Omental fat pad (tissue), 4 donors: ENCODE measurements around the gene COMMD8. TPM values are rescaled to one million over a fixed set of nuclear protein-coding genes. Genes with fewer than 3 reads are reported as not detected.

ENCODE experiments used
- ATAC-seq: fragments of 150-250 bp; one replicate; pipeline ENCODE4 v1.9.1; 2016; ENCODE audit warnings: mild to moderate bottlenecking, moderate library complexity; ENCODE audit not compliant: low FRiP score
- DNase-seq: peaks from one replicate; pipeline ENCODE4 v3.0.0-alpha.2; 2019; ENCODE audit warnings: low spot score
- total RNA-seq, 4 donors: library from RNA; depleted of rRNA; stranded (reverse); fragments of >200 nt; gene quantifications; one replicate each; pipeline ENCODE4 v1.1.0, GENCODE V29; 2016
- TF ChIP-seq, protein P1 (sequence below), 3 donors: fragments of 450-650 bp; IDR thresholded peaks; one replicate each; pipeline ENCODE4 v1.5.1; 2016 to 2017; ENCODE audit warnings: antibody characterized with exemption in 3 of 3, mild to moderate bottlenecking in 3 of 3, moderate library complexity in 2 of 3

The COMMD8 gene
- total RNA-seq, 4 donors from 2014 or later: 8.8 to 17.8 (median 13.6) TPM

DNA sequence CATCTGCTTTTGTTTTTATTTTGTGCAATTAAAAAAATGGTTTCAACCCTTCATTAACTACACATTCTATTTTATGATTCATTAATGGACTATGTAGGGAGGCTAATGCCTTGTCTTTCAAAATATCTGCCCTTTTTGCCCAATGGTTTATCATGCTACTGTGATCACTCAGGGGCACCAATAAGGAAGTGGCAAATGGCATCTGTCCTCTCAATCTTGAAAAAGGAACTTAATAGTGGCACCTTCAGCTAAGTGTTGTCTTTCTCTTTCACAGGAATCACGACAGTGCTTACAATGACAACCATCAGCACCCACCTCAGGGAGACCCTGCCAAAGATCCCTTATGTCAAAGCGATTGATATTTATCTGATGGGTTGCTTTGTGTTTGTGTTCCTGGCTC, 57.1 kb downstream of the COMMD8 start:
- TF ChIP-seq, protein P1, sequence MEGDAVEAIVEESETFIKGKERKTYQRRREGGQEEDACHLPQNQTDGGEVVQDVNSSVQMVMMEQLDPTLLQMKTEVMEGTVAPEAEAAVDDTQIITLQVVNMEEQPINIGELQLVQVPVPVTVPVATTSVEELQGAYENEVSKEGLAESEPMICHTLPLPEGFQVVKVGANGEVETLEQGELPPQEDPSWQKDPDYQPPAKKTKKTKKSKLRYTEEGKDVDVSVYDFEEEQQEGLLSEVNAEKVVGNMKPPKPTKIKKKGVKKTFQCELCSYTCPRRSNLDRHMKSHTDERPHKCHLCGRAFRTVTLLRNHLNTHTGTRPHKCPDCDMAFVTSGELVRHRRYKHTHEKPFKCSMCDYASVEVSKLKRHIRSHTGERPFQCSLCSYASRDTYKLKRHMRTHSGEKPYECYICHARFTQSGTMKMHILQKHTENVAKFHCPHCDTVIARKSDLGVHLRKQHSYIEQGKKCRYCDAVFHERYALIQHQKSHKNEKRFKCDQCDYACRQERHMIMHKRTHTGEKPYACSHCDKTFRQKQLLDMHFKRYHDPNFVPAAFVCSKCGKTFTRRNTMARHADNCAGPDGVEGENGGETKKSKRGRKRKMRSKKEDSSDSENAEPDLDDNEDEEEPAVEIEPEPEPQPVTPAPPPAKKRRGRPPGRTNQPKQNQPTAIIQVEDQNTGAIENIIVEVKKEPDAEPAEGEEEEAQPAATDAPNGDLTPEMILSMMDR (IDR thresholded peaks at IDR 0.05): no peak
- DNase-seq (no peak), ATAC-seq (no peak)

Other genes with a start within 250 kb of the COMMD8 start
- 10 to 100 TPM; 10.2 to 19.9 (median 13.8) TPM for gene ATP10D, start 21.6 kb upstream of the COMMD8 start, total RNA-seq